Measurements from ENCODE around the gene FAM72D.
"Not testable (repeated sequence)": the region's sequence is repeated elsewhere in the genome, so short reads cannot be mapped to it uniquely, and the experiment has no call there.

The FAM72D gene

DNA sequence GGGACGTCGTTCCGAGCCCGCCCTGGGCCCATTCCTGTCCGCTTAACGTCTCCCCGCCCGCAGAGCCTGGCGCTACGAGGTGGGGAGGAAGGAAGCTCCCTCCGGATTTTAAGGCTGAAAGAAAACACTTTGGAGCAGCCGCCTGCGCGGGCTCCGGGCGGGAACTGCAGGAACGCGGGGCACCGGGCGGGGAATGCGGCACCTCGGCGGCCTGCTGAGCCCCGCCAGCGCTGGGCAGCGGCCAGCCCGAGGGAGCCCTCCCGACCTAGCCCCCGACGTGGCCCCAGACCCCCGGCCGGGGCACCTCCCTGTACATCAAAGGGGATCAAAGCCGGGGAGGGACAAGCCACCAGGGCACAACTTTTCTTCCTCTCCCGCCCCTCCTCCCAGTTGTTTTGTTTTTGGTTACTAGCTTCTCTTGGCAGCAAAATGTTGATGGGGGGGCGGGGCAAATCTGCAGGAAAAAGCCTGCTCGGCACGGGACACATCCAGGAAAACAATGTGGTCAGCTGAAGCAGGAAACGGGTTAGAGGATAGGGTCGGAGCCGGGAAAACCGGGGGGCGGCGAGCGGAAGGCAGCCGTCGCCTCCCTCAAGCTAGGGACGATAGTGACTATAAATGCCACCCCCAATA lies 2.1 kb upstream of the FAM72D start:
- not testable (repeated sequence) for H2BK5ac ChIP-seq (ENCODE audit: low read length); H2AK5ac ChIP-seq (ENCODE audit: low read depth, low read length); H3K23ac ChIP-seq (ENCODE audit: low read depth, low read length, poor library complexity); H3K9me3 ChIP-seq (replicated peaks in 1 of 2; ENCODE audit: control insufficient read depth in 2 of 2, insufficient read depth in 1 of 2, low read depth in 1 of 2, low read length in 2 of 2); H3K18ac ChIP-seq (ENCODE audit: low read length); H3K27me3 ChIP-seq (ENCODE audit: control insufficient read depth in 3 of 3, insufficient read depth in 3 of 3, low read depth in 1 of 3, low read length in 3 of 3); H2BK15ac ChIP-seq (ENCODE audit: low read length); H3K36me3 ChIP-seq (replicated peaks in 1 of 2; ENCODE audit: control insufficient read depth in 2 of 2, insufficient read depth in 2 of 2, low read length in 2 of 2); H3K14ac ChIP-seq (ENCODE audit: low read length); H4K8ac ChIP-seq (ENCODE audit: low read depth, low read length); H3K4ac ChIP-seq (ENCODE audit: low read length); H3K27ac ChIP-seq (replicated peaks; ENCODE audit: low read length); H2BK120ac ChIP-seq (ENCODE audit: low read depth, low read length); H3K9ac ChIP-seq (ENCODE audit: low read depth, low read length, poor library complexity); H2BK12ac ChIP-seq (ENCODE audit: low read length); H2AFZ ChIP-seq (ENCODE audit: low read length); H3K4me1 ChIP-seq (ENCODE audit: control insufficient read depth in 2 of 2, insufficient read depth in 1 of 2, low read depth in 1 of 2, low read length in 2 of 2); H3K79me1 ChIP-seq (ENCODE audit: low read depth, low read length); H4K91ac ChIP-seq (ENCODE audit: low read depth, low read length, poor library complexity)
- Histone ChIP-seq H3K4me3 (ENCODE audit: low read length in 2 of 2) (peak overlapping the region; percentile 44 to 68), H3K4me2 (ENCODE audit: insufficient read depth, low read length, poor library complexity, severe bottlenecking) (peak overlapping the region; percentile 18)
- WGBS, 2 donors (ENCODE audit: extremely low coverage in 2 of 2, insufficient read length in 2 of 2, insufficient replicate concordance in 1 of 2): no CpG with 5 or more reads among the region's 47 CpGs
- peak; percentile 21 for DNase-seq (ENCODE audit: low spot score)

- not testable (repeated sequence) for H3K79me1 ChIP-seq (ENCODE audit: low read depth, low read length); H3K9ac ChIP-seq (ENCODE audit: low read depth, low read length, poor library complexity); H3K18ac ChIP-seq (ENCODE audit: low read length); H3K9me3 ChIP-seq (replicated peaks in 1 of 2; ENCODE audit: control insufficient read depth in 2 of 2, insufficient read depth in 1 of 2, low read depth in 1 of 2, low read length in 2 of 2); H3K4me2 ChIP-seq (ENCODE audit: insufficient read depth, low read length, poor library complexity, severe bottlenecking); H2BK12ac ChIP-seq (ENCODE audit: low read length); H3K36me3 ChIP-seq (replicated peaks in 1 of 2; ENCODE audit: control insufficient read depth in 2 of 2, insufficient read depth in 2 of 2, low read length in 2 of 2); H3K4ac ChIP-seq (ENCODE audit: low read length); H2BK120ac ChIP-seq (ENCODE audit: low read depth, low read length); H3K4me1 ChIP-seq (ENCODE audit: control insufficient read depth in 2 of 2, insufficient read depth in 1 of 2, low read depth in 1 of 2, low read length in 2 of 2); H2AK5ac ChIP-seq (ENCODE audit: low read depth, low read length); H3K14ac ChIP-seq (ENCODE audit: low read length); H3K27ac ChIP-seq (replicated peaks; ENCODE audit: low read length); H2AFZ ChIP-seq (ENCODE audit: low read length); H4K8ac ChIP-seq (ENCODE audit: low read depth, low read length); H4K91ac ChIP-seq (ENCODE audit: low read depth, low read length, poor library complexity); H3K23ac ChIP-seq (ENCODE audit: low read depth, low read length, poor library complexity); H3K27me3 ChIP-seq (ENCODE audit: control insufficient read depth in 3 of 3, insufficient read depth in 3 of 3, low read depth in 1 of 3, low read length in 3 of 3); H2BK5ac ChIP-seq (ENCODE audit: low read length); H2BK15ac ChIP-seq (ENCODE audit: low read length); DNase-seq (ENCODE audit: low spot score)
- peak overlapping the region; percentile 48 to 77 for H3K4me3 ChIP-seq (ENCODE audit: low read length in 2 of 2)
- WGBS, 2 donors (ENCODE audit: extremely low coverage in 2 of 2, insufficient read length in 2 of 2, insufficient replicate concordance in 1 of 2): no CpG with 5 or more reads among the region's 46 CpGs
Measured at GRCh38 chr1:145094655-145095211, 1.0 kb upstream of the FAM72D start.

DNA sequence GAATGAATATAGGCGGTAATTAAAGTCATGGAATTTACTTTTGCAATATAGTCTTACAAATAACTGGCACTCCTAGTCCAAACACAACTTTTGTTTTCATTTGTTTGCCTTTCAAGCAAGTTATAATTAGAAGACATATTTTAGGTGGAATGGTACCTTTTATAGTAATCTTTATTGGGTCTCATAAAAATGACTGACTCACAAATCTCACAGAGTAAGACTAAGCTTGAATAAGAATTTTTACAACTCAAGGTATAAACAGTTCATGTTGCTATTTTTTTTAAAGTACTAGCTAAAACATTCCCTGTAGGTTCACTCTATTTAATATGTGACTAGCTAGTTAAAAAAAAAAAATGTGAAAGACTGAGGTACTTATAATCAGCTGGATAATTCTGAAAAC lies 6.0 kb downstream of the FAM72D start:
- not testable (repeated sequence) for H3K36me3 ChIP-seq (replicated peaks in 1 of 2; ENCODE audit: control insufficient read depth in 2 of 2, insufficient read depth in 2 of 2, low read length in 2 of 2); DNase-seq (ENCODE audit: low spot score); H2BK120ac ChIP-seq (ENCODE audit: low read depth, low read length); H3K9me3 ChIP-seq (replicated peaks in 1 of 2; ENCODE audit: control insufficient read depth in 2 of 2, insufficient read depth in 1 of 2, low read depth in 1 of 2, low read length in 2 of 2); H3K18ac ChIP-seq (ENCODE audit: low read length); H3K27ac ChIP-seq (replicated peaks; ENCODE audit: low read length); H2BK5ac ChIP-seq (ENCODE audit: low read length); H3K27me3 ChIP-seq (ENCODE audit: control insufficient read depth in 3 of 3, insufficient read depth in 3 of 3, low read depth in 1 of 3, low read length in 3 of 3); H3K79me1 ChIP-seq (ENCODE audit: low read depth, low read length); H4K8ac ChIP-seq (ENCODE audit: low read depth, low read length); H3K4ac ChIP-seq (ENCODE audit: low read length); H3K14ac ChIP-seq (ENCODE audit: low read length); H2BK15ac ChIP-seq (ENCODE audit: low read length); H2BK12ac ChIP-seq (ENCODE audit: low read length); H2AK5ac ChIP-seq (ENCODE audit: low read depth, low read length); H3K4me2 ChIP-seq (ENCODE audit: insufficient read depth, low read length, poor library complexity, severe bottlenecking); H3K9ac ChIP-seq (ENCODE audit: low read depth, low read length, poor library complexity); H3K4me1 ChIP-seq (ENCODE audit: control insufficient read depth in 2 of 2, insufficient read depth in 1 of 2, low read depth in 1 of 2, low read length in 2 of 2); H4K91ac ChIP-seq (ENCODE audit: low read depth, low read length, poor library complexity); H3K23ac ChIP-seq (ENCODE audit: low read depth, low read length, poor library complexity); H3K4me3 ChIP-seq (ENCODE audit: low read length in 2 of 2); H2AFZ ChIP-seq (ENCODE audit: low read length)
- no CpG with 5 or more reads among the region's 1 CpG for WGBS, 2 donors (ENCODE audit: extremely low coverage in 2 of 2, insufficient read length in 2 of 2, insufficient replicate concordance in 1 of 2)

GRCh38 chr1:145103294-145103693 lies 7.5 kb downstream of the FAM72D start:
- not testable (repeated sequence) for H3K79me1 ChIP-seq (ENCODE audit: low read depth, low read length); H2BK120ac ChIP-seq (ENCODE audit: low read depth, low read length); H3K27ac ChIP-seq (replicated peaks; ENCODE audit: low read length); H3K14ac ChIP-seq (ENCODE audit: low read length); H2AK5ac ChIP-seq (ENCODE audit: low read depth, low read length); H2AFZ ChIP-seq (ENCODE audit: low read length); H3K23ac ChIP-seq (ENCODE audit: low read depth, low read length, poor library complexity); H3K4me1 ChIP-seq (ENCODE audit: control insufficient read depth in 2 of 2, insufficient read depth in 1 of 2, low read depth in 1 of 2, low read length in 2 of 2); H2BK15ac ChIP-seq (ENCODE audit: low read length); H3K36me3 ChIP-seq (replicated peaks in 1 of 2; ENCODE audit: control insufficient read depth in 2 of 2, insufficient read depth in 2 of 2, low read length in 2 of 2); H4K8ac ChIP-seq (ENCODE audit: low read depth, low read length); H3K27me3 ChIP-seq (ENCODE audit: control insufficient read depth in 3 of 3, insufficient read depth in 3 of 3, low read depth in 1 of 3, low read length in 3 of 3); H4K91ac ChIP-seq (ENCODE audit: low read depth, low read length, poor library complexity); H3K9me3 ChIP-seq (replicated peaks in 1 of 2; ENCODE audit: control insufficient read depth in 2 of 2, insufficient read depth in 1 of 2, low read depth in 1 of 2, low read length in 2 of 2); H3K4me2 ChIP-seq (ENCODE audit: insufficient read depth, low read length, poor library complexity, severe bottlenecking); DNase-seq (ENCODE audit: low spot score); H2BK12ac ChIP-seq (ENCODE audit: low read length); H3K4ac ChIP-seq (ENCODE audit: low read length); H2BK5ac ChIP-seq (ENCODE audit: low read length); H3K9ac ChIP-seq (ENCODE audit: low read depth, low read length, poor library complexity); H3K4me3 ChIP-seq (ENCODE audit: low read length in 2 of 2); H3K18ac ChIP-seq (ENCODE audit: low read length)
- WGBS, 2 donors (ENCODE audit: extremely low coverage in 2 of 2, insufficient read length in 2 of 2, insufficient replicate concordance in 1 of 2): no CpG with 5 or more reads among the region's 2 CpGs

All from neuronal stem cell (in vitro differentiated cells).